Iris pigment epithelial cell (primary cell): ENCODE measurements around the gene SLC38A9.

Source experiments
- DNase-seq: peaks from one replicate; pipeline ENCODE4 v3.0.0-alpha.2; 2011; ENCODE audit warnings: low read depth

Gene SLC38A9

GRCh38 chr5:55578771-55579170 lies 133.4 kb downstream of the SLC38A9 start:
- peak; percentile 21 for DNase-seq

- DNase-seq, result peak; percentile 23
Measured at GRCh38 chr5:55577353-55578060, 134.6 kb downstream of the SLC38A9 start.

GRCh38 chr5:55576661-55577060 lies 135.5 kb downstream of the SLC38A9 start:
- DNase-seq, result no peak
